RCC 7860 (cell line): Measurements from ENCODE around the gene HBP1.
"Not testable (repeated sequence)": the region's sequence is repeated elsewhere in the genome, so short reads cannot be mapped to it uniquely, and the experiment has no call there.

ENCODE experiments used
- DNase-seq: peaks from one replicate; pipeline ENCODE4 v3.0.0-alpha.2; 2015; ENCODE audit warnings: low spot score
- FAIRE-seq: peaks from 2 replicates; lab custom pipeline; 2012; peaks lifted over from hg19 to GRCh38; lab: Jason Lieb, UNC

HBP1 gene

DNA sequence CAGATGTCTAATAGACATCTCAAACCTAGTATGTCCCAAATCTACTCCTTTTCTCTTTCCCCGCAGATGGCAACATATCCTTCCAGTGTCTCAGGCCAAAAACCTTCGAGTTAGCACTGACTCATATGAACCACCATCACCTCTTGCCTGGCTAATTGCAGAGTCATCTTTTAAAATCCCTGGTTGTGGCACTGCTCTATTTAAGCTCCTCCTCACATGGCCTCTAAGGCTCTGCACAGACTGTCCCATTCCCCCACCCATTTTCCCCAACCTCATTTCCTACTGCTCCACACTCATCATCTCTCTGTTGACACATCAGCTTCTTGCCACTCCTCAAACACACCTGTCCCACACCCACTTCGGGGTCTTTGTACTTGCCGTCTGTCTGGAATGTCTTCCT is 16.8 kb upstream of the HBP1 start:
- FAIRE-seq (no peak), DNase-seq (peak; percentile 43)

DNA sequence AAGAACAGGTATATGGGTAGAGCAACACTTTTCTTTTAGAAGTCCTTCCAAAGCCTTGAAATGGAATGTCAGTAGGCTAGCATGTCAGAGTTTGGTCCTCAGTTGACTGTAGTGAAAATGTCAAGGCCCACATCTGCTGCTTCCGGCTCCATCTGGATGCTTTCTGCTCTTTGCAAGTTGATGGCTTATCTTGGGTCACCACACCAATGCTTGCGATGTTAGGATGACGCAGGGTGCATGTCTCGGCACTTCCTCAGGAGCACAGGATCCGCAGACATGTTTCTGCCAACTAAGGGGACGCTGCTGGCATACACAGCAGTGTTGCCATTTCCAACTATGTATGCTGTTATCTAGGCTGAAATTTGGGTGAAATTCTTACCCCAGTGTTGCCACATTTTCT is 14.0 kb upstream of the HBP1 start:
- FAIRE-seq = no peak

DNA sequence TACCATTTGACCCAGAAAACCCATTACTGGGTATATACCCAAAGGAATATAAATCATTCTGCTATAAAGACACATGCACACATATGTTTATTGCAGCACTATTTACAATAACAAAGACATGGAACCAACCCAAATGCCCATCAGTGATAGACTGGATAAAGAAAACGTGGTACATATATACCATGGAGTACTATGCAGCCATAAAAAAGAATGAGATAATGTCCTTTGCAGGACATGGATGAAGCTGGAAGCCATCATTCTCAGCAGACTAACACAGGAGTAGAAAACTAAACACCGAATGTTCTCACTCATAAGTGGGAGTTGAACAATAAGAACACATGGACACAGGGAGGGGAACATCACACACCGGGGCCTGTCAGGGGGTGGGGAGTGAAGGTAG is 13.1 kb upstream of the HBP1 start:
- not testable (repeated sequence) for FAIRE-seq, DNase-seq

More for the DNA sequence above, 14.0 kb upstream of the HBP1 start:
- no peak for DNase-seq

DNA sequence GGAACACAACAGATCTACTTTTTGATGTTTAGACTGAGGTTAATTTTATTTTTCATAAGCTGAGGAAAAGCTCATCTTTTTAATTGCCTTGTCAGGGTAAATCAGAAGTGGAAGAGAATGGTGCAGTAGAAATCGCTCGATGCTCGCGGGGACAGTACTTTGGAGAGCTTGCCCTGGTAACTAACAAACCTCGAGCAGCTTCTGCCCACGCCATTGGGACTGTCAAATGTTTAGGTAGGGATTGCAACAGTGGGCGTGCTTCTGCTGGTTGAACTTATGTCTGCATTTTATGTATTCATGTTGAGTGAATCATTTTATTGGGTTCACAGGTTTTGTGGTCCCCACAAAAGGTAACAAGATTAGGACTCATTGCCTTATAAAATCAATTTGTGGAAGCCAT is 11.7 kb upstream of the HBP1 start:
- FAIRE-seq (no peak), DNase-seq (no peak)

DNA sequence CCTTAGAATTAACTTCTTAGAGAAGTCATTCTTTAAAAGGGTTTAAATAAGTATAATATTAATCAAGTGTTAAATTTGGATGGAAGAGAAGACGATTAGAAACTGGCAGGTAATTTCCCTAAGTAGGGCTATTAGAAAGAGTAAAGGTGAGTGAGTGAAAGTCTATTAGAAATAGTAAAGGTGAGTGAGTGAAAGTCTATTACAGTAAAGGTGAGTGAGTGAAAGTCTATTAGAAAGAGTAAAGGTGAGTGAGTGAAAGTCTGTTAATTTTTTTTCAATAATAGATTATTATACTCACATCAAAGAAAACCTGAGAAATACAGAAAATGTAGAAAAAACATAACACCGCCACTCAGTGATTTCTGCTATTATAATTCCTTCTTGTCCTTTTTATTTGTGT is 10.8 kb upstream of the HBP1 start:
- no peak for FAIRE-seq

DNA sequence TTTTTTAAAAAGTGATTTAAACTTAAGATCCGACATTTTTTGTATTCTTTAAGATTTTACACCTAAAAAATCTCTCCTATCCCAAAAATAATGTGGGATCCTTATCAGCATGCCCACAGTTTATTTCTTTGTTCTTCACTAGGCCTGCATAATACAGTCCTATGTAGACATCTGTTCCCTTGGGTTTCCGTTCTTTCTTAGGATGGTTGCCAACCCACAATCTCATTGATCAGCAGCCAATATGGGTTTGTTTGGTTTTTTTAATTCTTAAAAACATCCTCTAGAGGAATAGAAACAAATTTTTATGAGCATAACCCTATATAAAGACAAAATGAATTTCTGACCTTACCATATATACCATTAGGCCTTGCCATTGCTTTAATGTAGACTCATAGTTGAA is 8.4 kb upstream of the HBP1 start:
- DNase-seq (no peak), FAIRE-seq (no peak)

More for the DNA sequence above, 10.8 kb upstream of the HBP1 start:
- no peak for DNase-seq

DNA sequence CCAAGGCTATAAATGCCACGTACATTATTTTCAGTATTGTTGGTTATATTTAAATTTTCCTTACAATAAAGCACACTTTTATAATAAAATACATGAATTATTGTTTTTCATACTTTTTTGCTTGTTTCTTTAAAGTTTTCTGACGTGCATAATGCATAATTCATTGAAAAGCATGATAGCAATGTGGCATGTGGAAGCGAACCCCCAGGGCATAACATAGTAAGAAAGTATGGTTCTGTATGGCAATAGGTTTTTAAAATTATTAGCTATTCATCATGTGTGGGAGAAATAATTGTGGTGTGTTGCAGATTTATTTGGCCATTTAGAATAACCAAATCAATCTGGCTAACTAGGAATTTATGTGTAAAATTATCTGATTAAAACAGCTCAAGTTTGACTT is 7.4 kb upstream of the HBP1 start:
- FAIRE-seq (no peak), DNase-seq (no peak)

DNA sequence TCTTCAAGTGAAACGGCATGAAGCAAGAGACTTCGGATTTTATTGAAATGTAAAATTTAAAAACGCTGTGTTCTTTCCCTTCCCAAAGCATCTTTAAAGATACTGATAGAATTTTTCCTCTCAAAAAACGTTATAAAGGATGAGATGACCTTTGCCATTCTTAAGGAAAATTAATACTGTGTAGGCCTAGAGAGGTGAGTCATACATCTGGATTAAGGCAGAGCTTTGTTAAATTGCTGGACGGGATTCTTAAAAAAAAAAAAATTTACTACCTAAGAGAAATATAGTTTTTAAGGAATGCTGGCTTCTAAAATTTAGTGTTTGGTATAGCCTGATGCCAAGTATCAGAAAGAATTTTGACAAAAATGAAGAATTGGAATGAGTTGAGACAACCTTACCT is 6.3 kb upstream of the HBP1 start:
- no peak for DNase-seq

DNA sequence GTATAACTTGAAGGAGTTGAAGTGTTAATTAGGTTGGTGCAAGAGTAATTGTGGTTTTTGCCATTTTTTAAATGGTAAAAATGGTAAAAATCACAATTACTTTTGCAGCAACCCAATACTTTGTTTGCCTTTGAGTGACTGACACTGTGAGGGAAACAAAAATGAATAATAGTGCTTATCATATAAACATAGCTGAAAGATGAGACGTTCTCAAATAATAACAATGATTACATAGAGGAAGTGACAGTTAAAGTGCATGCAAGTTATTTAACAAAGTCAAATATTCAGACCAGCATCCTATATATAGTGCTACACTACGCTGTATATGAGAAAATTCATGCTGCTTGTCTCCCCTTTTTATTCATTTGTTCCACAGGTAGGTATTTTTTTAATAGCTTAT is 4.7 kb upstream of the HBP1 start:
- no peak for FAIRE-seq
- no peak for DNase-seq

More for the DNA sequence above, 6.3 kb upstream of the HBP1 start:
- peak; percentile 8 for FAIRE-seq

DNA sequence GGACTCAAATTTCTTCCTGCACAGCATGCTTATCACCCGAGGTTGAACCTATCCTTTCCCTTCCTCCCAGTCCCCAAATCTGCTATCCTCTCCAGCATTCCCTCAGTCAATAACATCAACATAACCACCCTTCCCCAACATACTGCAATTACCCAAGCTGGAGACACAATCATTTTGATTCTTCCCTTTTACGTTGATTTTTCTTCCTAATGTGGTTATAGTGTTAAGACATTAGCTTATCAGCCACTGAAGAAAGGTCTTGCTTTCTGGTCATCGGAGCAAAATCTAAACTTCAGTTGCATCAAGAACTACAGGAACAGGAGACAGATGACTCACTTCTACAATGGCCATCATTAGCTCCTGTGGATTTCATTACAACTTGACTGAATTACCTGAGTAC is 3.5 kb upstream of the HBP1 start:
- no peak for FAIRE-seq
- no peak for DNase-seq

DNA sequence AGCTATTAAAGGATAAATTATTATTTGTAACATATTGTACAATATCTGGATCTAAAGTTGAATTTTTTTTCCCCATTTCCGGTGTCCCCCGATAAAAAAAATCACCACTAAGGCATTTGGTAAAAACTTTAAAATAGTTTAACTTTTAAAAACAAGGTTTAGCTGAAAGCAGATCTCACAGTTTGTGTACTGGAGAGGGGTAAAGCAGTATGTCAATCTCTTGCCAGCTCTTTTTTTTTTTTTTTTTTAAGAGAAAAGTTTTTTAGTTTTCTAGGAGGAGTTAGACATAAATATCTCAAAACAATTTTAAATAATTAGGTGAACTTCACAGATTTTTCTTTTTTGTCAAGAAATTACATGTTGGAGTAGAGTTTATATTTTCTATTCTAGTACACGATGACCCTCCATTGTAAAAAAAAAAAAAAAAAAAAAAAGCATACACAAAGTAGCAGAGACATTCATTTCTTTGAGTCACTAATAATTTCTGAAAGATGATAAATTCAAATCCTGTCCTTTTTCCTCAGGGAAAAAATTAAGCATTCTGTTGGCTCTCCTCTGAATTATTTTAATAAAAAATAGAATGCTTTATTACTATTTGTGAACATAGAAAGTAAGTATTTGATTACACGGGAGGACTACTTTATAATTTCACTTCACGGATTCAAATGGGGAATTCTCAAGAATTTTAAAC is 1.9 kb upstream of the HBP1 start:
- FAIRE-seq = no peak
- DNase-seq = no peak

DNA sequence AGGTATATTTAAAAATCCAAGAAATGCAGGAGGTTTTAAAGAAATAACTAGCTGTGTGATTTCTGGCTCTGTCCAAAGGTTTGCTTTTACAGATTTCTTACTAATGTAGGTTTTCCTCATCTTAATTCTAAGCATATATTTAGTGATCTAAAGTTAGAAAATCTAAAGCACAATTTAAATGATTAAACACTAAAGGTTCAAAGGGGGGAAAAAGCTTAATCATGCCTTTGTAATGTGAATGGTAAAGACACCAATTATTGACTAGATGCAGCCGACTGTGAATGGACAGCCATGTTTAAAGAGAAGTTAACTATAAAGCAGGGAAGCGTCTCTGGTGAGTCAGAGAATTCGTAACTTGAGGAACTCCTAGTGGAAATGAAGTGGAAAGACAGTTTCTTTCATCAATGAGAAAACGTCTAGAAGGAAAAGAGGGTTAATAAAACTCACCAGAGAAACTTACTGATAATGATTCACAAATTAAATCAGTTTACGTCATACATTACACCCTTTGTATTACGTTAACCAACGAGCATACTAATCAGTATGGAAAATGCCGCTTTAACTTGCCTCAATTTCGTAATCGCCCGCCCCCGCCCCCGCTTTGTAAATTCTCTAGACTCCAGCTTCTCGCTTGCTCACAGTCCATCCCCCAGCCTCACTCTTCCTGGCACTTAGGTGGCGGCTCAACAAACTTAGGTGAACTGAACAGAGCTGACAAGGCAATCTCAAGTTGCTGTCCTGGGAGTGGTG is 1.1 kb upstream of the HBP1 start:
- peak; percentile 96 for FAIRE-seq
- peak; percentile 76 for DNase-seq

DNA sequence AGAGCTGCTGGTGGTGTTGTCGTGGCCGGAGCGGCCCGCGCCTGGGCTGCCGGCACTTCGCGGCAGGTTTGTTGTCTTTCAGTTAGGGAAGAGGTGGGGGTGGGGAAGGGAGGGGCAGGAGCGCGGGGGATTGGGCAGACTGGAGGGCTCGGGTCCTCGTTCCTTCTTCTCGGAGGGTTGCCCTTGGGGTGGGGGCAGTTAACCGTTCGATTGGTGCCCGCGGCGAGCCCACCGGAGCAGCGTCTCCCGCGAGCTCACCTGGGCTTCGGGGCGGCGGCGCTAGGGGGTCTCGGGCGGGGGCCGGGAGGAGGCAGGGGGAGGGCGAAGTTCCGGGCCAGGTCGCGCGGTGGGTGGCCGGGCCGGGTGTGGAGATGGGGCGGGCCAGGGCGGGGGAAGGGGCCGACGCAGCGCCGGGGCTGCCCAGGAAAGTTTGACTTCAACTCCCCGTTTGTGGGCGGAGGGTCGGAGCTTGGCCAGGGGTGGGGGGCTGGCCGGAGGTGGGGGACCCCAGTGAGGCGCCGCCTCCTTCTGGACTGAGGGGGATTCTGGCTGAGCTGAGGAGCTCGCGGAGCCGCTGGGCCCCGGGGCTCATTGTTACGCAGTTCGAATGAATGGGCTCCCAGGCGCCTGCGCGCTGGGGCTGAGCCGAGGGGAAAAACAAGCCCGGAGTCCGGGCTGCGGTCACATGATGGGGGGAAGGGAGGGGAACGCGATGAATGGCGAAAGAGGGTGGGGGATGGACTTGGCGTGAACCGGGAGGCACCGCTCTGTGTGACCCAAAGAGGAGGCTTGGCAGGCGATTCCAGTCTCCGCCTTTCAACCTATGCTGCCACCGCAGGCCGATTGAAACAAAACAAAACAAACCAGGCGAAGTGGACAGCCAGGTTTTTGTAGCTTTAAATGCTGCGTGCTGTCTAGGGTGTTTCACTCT is 582 bp downstream of the HBP1 start:
- peak; percentile 87 for DNase-seq
- peak; percentile 85 for FAIRE-seq

DNA sequence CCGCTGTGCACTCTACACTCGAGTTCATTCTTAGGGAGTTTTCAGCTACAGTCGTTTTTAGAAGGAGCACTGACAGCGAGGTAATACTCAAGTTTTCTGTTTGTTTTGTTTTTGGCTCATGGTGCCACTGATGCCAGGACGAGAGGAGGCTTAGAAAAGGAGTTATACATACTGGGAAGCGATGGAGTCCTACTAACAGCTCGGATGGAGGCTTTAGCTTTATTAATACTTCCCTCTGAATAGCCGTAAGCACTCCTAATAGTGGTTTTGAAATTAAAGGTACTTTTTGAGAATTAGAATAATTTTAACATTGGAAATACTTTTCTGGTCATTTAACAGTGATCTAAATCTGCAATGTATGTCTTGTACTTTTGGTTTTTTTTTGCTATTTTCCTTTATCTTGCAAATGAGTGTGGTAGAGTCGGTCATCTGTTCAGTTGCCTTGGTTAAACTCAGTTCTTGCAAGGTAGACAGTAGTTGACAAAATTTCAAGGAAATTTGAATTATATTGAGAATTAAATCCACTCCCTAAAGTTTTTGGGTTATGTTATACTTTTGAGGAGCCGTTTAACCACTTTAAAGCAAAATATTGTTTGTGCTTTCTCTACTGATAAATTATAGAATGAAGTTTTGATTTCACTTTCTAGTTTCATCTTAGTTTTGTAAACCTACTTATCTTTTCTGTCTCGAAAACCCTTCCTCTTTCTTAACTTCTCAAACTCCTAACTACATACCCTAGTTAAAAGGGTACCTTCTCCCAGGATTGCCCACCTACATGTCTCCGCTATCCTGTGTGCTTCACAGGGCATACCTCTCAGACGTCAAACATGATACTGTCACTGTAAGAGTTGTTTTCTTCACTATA is 1.5 kb downstream of the HBP1 start:
- FAIRE-seq = no peak
- no peak for DNase-seq

DNA sequence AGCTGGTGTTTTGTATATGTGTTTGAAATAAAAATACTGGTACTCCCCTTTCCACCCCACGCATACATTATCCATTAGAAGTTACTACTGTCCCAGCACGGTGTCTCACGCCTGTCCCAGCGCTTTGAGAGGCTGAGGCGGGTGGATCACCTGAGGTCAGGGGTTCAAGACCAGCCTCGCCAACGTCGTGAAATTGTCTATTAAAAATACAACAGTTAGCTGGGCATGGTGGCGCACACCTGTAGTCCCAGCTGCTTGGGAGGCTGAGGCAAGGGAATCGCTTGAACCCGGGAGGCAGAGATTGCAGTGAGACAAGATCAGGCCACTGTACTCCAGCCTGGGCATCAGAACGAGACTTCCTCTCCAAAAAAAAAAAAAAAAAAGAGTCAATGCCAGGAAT is 2.7 kb downstream of the HBP1 start:
- FAIRE-seq (no peak), DNase-seq (no peak)

DNA sequence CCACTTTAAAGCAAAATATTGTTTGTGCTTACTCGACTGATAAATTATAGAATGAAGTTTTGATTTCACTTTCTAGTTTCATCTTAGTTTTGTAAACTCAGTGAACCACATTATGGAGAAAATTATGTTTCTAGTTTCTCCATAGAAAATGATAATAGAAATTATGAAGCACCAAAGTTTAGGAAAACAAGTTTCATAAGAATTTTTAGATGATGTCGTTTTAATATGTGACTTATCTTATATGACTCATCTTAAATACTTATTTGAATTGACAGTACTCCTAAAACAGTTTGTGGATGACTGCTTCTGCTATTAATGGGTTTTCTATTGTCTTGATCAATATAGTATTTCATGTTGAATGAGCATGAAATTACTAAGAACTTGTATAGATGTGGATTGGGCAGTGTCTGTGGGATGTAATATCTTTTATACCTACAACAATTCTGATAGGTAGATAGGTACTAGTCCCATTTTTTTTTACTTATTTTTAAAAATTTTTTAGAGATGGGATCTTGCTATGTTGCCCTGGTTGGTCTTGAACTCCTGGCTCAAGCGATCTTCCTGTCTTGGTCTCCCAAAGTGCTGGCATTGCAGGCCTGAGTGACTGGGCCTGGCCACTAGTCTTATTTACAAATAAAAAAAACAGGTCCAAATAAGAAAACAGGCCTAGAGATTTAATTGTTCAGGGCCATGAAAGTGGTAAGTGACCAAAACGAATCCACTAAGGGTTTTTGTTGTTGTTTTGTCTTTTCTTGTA is 3.7 kb downstream of the HBP1 start:
- DNase-seq (no peak), FAIRE-seq (peak; percentile 78)

DNA sequence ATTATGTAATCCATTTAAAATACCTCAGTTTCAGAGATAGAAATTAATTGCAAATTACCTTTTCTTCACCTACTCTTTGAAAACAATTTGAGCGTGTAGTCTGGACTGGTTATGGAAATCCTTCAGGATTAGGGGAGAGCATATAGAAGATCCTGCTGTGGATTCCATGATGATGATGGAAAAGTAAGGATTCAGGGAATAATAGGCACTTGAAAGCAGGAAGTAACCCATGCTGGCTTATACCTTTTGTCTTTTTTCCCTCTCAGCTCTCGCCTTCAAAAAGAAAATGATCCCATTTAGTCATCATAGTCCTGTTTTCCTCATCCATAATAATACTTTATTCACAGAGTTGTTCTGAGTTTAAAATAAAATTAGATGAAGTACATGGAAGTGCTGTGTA is 4.4 kb downstream of the HBP1 start:
- FAIRE-seq = no peak
- no peak for DNase-seq

DNA sequence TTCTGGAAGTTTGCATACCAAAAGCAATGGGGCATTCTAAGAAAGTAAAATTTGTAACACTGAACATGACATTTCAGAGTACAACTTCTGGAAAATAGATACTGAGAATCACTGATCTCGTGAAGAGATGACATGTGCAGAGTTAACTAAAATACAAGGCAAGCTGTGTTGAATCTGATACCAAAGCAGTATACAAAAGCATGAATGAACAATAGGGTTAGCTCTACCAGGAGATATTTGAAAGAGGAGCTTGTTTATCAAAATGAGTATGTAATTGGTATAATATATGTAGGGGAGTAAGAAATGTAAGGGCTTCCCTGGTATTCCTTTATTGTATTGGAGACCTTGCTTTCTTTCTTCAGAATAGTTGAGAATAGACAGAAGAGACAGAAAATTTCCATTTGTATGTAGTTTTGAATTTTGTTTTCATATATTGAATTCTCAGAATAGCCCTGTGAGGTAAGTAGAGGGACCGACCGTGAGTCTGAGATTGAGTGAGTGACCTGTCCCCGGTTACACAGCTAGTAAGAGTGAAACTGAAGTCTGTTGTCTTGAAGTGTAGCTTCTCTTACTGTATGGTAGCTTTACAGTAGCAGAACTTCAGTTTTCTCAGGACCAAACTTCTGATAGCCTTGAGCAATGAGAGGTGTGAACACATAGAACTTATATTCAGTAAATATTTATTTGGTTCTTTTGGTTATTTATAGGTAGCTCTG is 5.0 kb downstream of the HBP1 start:
- DNase-seq (no peak), FAIRE-seq (no peak)
